GM19324 (cell line): ENCODE data around the gene TMEM184C.

Experiments used
- ATAC-seq: cut with Tn5 transposase; IDR thresholded peaks from one replicate; pipeline ENCODE4 v1.9.1; 2021; ENCODE audit warnings: mild to moderate bottlenecking, moderate library complexity; ENCODE audit not compliant: unreplicated experiment, low FRiP score

The TMEM184C gene

GRCh38 chr4:147645099-147645498 lies 27.9 kb downstream of the TMEM184C start:
- no peak for ATAC-seq

GRCh38 chr4:147648656-147649055 lies 31.5 kb downstream of the TMEM184C start:
- no peak for ATAC-seq

- no peak for ATAC-seq
Observed at GRCh38 chr4:147651563-147651962, 34.4 kb downstream of the TMEM184C start.

GRCh38 chr4:147655639-147656038 lies 38.4 kb downstream of the TMEM184C start:
- ATAC-seq, result no peak

DNA sequence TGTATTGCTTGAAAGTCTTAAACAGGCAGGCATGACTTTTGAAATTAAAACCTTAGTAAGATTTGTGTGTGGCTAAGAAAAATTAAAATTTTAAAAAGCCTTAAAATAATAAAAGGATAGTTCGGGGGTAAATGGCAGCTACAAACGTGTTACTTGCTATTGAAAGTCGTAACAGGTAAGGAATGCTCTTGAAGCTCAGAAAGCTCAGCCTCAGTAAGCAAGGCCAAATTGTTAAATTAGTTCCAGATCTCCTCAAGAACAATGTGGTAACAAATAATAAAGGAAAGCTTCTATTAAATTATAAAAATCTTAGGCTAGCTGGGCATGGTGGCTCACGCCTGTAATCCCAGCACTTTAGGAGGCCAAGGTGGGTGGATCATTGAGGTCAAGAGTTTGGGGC lies 41.3 kb downstream of the TMEM184C start:
- no peak for ATAC-seq

- no peak for ATAC-seq
Observed at GRCh38 chr4:147674073-147674472, 56.9 kb downstream of the TMEM184C start.

GRCh38 chr4:147674496-147674895 lies 57.3 kb downstream of the TMEM184C start:
- no peak for ATAC-seq

- ATAC-seq, result no peak
Observed at GRCh38 chr4:147678106-147678505, 60.9 kb downstream of the TMEM184C start.

- ATAC-seq, result no peak
Observed at GRCh38 chr4:147678796-147679549, 61.8 kb downstream of the TMEM184C start.

DNA sequence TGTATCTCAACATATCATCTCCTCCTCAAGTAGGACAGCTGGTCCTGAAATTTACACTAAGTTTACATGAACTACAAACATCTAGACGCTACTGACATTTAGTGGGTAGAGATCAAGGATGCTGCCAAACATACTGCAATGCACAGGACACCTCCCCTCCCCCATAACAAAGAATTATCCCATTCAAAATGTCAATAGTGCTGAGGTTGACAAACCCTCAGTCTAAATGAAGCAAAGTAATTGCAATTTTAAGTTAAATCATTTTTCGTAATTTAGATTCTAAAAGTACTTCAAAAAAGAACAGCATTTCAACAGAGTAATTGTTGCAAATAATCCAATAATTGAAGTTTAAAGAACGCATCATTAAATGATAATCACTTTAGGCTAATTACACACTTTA lies 65.6 kb downstream of the TMEM184C start:
- ATAC-seq, result no peak

GRCh38 chr4:147683188-147683591 lies 66.0 kb downstream of the TMEM184C start:
- no peak for ATAC-seq

DNA sequence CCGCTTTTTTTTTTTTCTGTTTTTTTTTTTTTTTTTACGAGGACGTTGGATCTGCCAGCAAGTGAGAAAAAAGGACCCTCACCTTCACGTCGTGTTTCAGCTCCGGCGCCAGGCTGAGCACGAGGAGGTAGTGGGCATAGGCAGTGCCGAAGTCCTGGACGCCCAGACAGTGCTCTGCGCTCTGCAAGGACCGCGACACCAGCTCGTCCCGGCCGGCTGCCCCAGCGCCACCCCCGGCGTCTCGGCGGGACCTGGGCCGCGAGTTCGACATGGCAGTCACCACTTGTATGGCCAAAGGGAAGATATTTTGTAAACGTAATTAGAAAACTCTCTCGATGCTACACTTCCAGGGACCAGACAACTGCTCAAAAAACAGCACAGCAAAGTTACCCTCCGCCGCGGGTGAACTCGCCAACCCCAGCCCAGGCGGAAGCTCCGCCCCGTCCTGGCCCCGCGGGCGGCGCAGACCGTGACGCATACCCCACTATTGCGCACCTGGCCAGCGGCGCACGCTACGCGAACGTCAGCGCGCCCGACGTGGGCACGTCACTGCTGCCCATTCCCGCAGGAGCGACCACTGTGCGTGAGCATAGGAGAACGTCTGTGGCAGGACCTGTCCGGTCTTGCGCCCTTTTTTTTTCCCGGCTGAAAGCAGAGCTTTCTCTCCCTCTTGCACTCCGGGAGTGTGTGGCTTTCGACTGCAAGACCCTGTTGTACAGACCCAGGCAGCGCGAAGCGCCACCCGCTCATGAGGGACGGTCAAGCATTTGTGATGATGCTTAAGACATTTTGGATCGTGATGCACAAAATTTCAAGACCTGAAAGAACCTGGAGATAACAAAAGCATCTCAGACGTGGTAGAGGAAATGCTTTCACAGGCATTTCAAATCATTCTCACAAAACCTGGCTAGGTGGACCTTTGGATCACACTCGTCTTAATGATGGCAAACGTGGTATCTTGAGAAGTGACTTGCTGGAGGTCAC lies 66.8 kb downstream of the TMEM184C start, which contains the start of gene PRMT9:
TSS of gene PRMT9 (minus strand) at position 447 of the 984 bp plus-strand sequence. CDS start at position 271, 176 bp downstream.
- peak; percentile 100 for ATAC-seq

DNA sequence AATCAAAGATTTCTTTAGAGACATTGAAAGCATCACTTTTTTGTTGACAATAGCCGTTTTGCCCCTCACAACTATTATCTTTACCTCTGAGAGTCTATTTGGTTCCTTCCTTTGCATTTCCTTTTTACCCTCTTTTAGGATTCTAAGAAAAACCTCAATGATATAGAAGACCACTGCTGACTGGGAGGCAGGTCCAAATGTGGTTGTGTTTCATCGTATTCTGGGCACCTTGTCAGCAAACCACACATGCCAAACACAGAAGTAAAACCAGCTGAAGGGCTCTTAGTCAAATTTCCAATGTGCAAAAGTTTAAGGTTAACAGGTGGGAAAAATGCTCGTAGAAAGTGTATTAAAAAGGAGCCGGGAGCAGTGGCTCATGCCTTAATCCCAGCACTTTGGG lies 71.9 kb downstream of the TMEM184C start:
- no peak for ATAC-seq

GRCh38 chr4:147691820-147692219 lies 74.6 kb downstream of the TMEM184C start:
- no peak for ATAC-seq

- ATAC-seq, result no peak
Observed at GRCh38 chr4:147693218-147693617, 76.0 kb downstream of the TMEM184C start.

DNA sequence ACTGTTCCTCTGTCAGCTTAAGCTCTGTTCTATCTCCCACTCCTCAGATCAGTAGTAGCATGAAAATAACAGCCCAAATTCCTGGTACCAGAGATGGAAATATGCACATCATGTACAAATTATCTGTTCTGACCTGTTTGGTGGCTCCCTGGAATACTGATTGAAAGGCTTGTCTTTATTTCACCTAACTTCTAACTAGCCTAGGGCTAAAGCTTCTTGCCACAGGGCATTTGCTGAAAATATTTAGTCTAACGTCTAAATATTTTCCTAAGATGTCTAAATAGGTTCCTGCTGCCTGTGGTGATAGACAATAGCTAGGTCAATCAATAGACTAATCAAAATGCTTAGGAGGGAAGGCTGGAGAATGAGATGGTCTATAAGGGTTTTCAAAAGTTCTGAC lies 79.7 kb downstream of the TMEM184C start:
- ATAC-seq, result no peak

GRCh38 chr4:147704846-147705245 lies 87.6 kb downstream of the TMEM184C start:
- no peak for ATAC-seq

GRCh38 chr4:147707892-147708672 lies 90.9 kb downstream of the TMEM184C start:
- ATAC-seq, result no peak

DNA sequence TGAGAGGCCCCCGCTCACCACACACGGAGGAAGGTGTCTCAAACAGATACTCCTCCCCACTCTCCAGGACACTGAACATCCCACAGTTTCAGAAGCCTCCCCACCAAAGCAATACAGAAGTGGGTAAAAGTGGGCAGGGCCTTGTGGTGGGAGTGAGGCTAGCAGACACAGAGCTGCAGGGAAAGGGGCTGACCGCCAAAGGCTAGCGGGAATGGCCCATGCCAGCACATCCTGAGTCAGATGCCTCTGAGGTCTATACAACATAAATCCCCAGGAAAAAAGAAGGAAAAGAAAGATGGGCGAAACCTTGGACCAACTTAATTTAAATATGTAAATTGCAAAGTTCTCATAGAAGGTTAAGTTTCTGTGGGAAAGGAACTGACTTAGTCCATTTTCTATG lies 92.8 kb downstream of the TMEM184C start:
- no peak for ATAC-seq

GRCh38 chr4:147714575-147715401 lies 97.6 kb downstream of the TMEM184C start:
- no peak for ATAC-seq
